NCI-H2029 (cell line): ENCODE data around the gene LRMDA.

Source experiments
- DNase-seq: peaks from one replicate; lab custom pipeline; 2025; lab: John Stamatoyannopoulos, UW

LRMDA gene

GRCh38 chr10:76086170-76086760 lies 654.8 kb downstream of the LRMDA start:
- DNase-seq, result no peak

- no peak for DNase-seq
Observed at GRCh38 chr10:76086761-76087639, 655.6 kb downstream of the LRMDA start.

- DNase-seq, result no peak
Observed at GRCh38 chr10:76088008-76088407, 656.6 kb downstream of the LRMDA start.

GRCh38 chr10:76088980-76089379 lies 657.6 kb downstream of the LRMDA start:
- no peak for DNase-seq

GRCh38 chr10:76089556-76090180 lies 658.2 kb downstream of the LRMDA start:
- DNase-seq, result no peak

GRCh38 chr10:76091926-76092325 lies 660.5 kb downstream of the LRMDA start:
- DNase-seq, result no peak

GRCh38 chr10:76106611-76107010 lies 675.2 kb downstream of the LRMDA start:
- no peak for DNase-seq

GRCh38 chr10:76108563-76109359 lies 677.3 kb downstream of the LRMDA start:
- no peak for DNase-seq

- no peak for DNase-seq
Observed at GRCh38 chr10:76111404-76111803, 680.0 kb downstream of the LRMDA start.

- DNase-seq, result no peak
Observed at GRCh38 chr10:76111986-76112825, 680.8 kb downstream of the LRMDA start.

GRCh38 chr10:76112826-76113150 lies 681.4 kb downstream of the LRMDA start:
- DNase-seq, result no peak

- DNase-seq, result no peak
Observed at GRCh38 chr10:76113952-76114351, 682.5 kb downstream of the LRMDA start.

- peak; percentile 29 for DNase-seq
Observed at GRCh38 chr10:76114581-76115001, 683.2 kb downstream of the LRMDA start.

- DNase-seq, result no peak
Observed at GRCh38 chr10:76115131-76115470, 683.7 kb downstream of the LRMDA start.

- peak; percentile 44 for DNase-seq
Observed at GRCh38 chr10:76115471-76116155, 684.2 kb downstream of the LRMDA start.

- no peak for DNase-seq
Observed at GRCh38 chr10:76116523-76116922, 685.1 kb downstream of the LRMDA start.

- DNase-seq, result no peak
Observed at GRCh38 chr10:76117949-76118348, 686.5 kb downstream of the LRMDA start.

GRCh38 chr10:76119036-76119435 lies 687.6 kb downstream of the LRMDA start:
- DNase-seq, result no peak

GRCh38 chr10:76119515-76119914 lies 688.1 kb downstream of the LRMDA start:
- DNase-seq, result no peak

GRCh38 chr10:76122056-76122455 lies 690.6 kb downstream of the LRMDA start:
- no peak for DNase-seq

GRCh38 chr10:76124280-76124679 lies 692.9 kb downstream of the LRMDA start:
- no peak for DNase-seq
